Nephron progenitor cell (in vitro differentiated cells): Measurements from ENCODE around the gene PLCH2.

Experiments
- DNase-seq: peaks from one replicate; pipeline ENCODE4 v3.0.0; 2021
- H3K27ac Mint-ChIP-seq: 2 replicates; pipeline ENCODE4 v1.8.0; 2021; ENCODE audit warnings: mild to moderate bottlenecking, moderate library complexity, mixed read lengths
- H3K27me3 Mint-ChIP-seq: 2 replicates; pipeline ENCODE4 v1.8.0; 2021; ENCODE audit warnings: mild to moderate bottlenecking, low read depth, mixed read lengths; ENCODE audit not compliant: poor library complexity
- H3K36me3 Mint-ChIP-seq: 2 replicates; pipeline ENCODE4 v1.8.0; 2021; ENCODE audit warnings: low read depth, mixed read lengths
- H3K4me1 Mint-ChIP-seq: 2 replicates; pipeline ENCODE4 v1.8.0; 2021; ENCODE audit warnings: mixed read lengths
- H3K4me3 Mint-ChIP-seq: 2 replicates; pipeline ENCODE4 v1.8.0; 2021; ENCODE audit warnings: mild to moderate bottlenecking, moderate library complexity, mixed read lengths
- H3K9me3 Mint-ChIP-seq: 2 replicates; pipeline ENCODE4 v1.8.0; 2021; ENCODE audit warnings: mild to moderate bottlenecking, moderate library complexity, mixed read lengths
- TF ChIP-seq, protein P1 (sequence below): fragments of 200-600 bp; sonication (generic); IDR thresholded peaks from 2 replicates; pipeline ENCODE4 v1.5.0; 2021; ENCODE audit warnings: antibody characterized with exemption

Gene PLCH2

DNA sequence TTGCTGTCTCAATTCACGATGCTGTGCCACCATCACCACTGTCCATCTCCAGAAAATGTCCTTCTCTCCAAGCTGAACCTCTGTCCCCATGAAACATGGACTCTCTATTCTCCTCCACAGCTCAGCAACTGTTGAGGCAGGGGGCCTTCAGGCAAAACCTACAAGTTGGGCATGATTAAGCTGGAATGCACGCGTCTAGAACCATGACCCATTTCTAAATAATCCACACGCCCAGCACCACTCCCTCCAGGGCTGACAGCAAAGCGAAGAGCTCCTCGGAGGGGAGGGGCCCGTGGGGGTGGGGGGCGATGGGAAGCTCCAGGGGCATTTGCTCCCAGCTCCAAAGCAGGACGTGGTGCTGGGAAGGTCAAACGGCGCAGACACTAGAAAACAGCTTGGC lies 57.3 kb downstream of the PLCH2 start:
- Mint-ChIP-seq H3K4me1 (peaks cover 31% of the 10 kb centered on the region), H3K27ac (no peak overlapping the region), H3K36me3 (no peaks in the 10 kb centered on the region), H3K27me3 (peaks cover 83% of the 10 kb centered on the region), H3K4me3 (no peak overlapping the region), H3K9me3 (peaks cover 1% of the 10 kb centered on the region)
- TF ChIP-seq, protein P1, sequence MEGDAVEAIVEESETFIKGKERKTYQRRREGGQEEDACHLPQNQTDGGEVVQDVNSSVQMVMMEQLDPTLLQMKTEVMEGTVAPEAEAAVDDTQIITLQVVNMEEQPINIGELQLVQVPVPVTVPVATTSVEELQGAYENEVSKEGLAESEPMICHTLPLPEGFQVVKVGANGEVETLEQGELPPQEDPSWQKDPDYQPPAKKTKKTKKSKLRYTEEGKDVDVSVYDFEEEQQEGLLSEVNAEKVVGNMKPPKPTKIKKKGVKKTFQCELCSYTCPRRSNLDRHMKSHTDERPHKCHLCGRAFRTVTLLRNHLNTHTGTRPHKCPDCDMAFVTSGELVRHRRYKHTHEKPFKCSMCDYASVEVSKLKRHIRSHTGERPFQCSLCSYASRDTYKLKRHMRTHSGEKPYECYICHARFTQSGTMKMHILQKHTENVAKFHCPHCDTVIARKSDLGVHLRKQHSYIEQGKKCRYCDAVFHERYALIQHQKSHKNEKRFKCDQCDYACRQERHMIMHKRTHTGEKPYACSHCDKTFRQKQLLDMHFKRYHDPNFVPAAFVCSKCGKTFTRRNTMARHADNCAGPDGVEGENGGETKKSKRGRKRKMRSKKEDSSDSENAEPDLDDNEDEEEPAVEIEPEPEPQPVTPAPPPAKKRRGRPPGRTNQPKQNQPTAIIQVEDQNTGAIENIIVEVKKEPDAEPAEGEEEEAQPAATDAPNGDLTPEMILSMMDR, result no peak
- DNase-seq, result no peak

DNA sequence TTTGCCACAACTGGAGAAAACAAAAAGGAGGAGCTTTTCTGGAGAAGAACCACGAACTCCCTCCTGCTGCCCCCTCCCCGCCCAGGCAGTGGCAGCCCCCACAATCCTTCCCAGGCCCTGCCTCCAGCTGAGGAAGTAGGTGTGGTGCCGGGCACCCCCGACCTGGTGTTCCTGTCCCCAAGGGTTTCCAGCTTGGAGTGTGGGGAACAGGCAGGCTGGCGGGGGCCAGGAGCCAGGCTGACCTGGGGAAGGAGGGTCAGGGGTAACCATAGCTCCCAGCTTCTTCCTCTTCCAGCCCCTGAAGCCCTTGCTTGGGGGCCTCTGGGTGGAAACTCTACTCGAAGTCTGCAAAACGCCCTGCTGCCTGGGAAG lies 58.2 kb downstream of the PLCH2 start:
- Mint-ChIP-seq H3K4me3 (no peak overlapping the region), H3K36me3 (no peaks in the 10 kb centered on the region), H3K9me3 (peaks cover 4% of the 10 kb centered on the region), H3K27me3 (peaks cover 83% of the 10 kb centered on the region), H3K4me1 (peaks cover 31% of the 10 kb centered on the region), H3K27ac (no peak overlapping the region)
- no peak for DNase-seq
- TF ChIP-seq, protein P1, result no peak

DNA sequence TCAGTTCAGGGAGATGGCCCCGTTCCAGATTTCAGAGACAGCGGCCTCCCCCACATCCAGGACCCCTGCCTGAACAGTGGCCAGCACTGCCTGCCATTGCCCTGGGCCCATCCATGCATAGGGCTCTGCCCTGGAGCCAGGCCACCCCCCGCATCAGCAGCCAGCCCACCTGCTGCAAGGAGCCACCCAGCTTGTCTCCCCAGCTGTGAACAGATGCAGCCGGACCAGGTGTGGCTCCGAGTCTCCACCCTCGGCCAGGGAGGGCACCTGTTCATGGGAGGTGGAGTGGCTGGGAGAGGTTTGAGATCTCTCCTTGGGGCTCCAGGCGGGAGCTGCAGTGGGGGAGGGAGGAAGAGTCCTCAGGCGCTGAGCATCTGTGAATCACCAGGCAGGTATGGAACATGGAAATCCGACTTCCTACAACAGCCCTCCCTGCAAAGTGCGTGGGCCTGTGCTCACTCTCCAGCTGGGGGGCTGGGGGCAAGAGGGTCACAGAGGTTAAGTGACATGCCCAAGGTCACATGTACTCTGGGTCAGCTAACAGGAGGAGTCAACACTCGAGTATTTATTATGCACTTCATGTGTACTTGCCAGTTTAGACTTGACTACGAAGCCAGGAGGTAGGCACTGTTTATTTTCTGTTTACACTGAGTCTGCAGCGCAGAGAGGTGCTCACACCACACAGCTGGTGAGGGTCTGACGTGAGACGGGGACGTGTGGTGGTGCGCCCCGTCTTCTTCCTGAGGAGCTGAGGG lies 58.8 kb downstream of the PLCH2 start:
- Mint-ChIP-seq H3K4me3 (peak overlapping the region; percentile 44), H3K4me1 (peaks cover 31% of the 10 kb centered on the region), H3K9me3 (peaks cover 4% of the 10 kb centered on the region), H3K27me3 (peaks cover 78% of the 10 kb centered on the region), H3K36me3 (no peaks in the 10 kb centered on the region), H3K27ac (no peak overlapping the region)
- TF ChIP-seq, protein P1, result no peak
- DNase-seq, result peak; percentile 23

DNA sequence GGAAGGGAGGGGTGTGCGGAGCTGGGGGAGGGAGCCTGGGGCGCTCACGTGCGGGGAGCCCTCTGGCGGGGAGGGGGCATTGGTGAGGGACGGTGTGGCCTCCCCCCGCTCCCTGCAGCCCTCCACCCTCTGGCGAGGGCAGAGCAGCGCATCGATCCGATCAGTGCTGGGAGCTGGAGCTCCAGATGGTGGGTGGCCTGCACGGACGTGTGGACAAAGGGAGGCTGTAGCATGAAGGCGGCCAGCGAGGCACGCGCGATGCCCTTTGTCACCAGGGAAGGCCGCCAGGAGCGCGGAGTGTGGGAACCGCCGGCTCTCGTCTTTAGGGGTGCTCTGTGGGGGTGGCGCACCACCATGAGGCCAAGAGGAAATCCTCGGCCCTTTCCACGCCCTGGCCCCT lies 59.4 kb downstream of the PLCH2 start:
- H3K36me3 Mint-ChIP-seq, result no peaks in the 10 kb centered on the region
- H3K4me3 Mint-ChIP-seq, result no peak overlapping the region
- no peak for DNase-seq
- H3K27me3 Mint-ChIP-seq, result peaks cover 72% of the 10 kb centered on the region
- H3K9me3 Mint-ChIP-seq, result peaks cover 4% of the 10 kb centered on the region
- peaks cover 31% of the 10 kb centered on the region for H3K4me1 Mint-ChIP-seq
- H3K27ac Mint-ChIP-seq, result no peak overlapping the region
- TF ChIP-seq, protein P1, result no peak

DNA sequence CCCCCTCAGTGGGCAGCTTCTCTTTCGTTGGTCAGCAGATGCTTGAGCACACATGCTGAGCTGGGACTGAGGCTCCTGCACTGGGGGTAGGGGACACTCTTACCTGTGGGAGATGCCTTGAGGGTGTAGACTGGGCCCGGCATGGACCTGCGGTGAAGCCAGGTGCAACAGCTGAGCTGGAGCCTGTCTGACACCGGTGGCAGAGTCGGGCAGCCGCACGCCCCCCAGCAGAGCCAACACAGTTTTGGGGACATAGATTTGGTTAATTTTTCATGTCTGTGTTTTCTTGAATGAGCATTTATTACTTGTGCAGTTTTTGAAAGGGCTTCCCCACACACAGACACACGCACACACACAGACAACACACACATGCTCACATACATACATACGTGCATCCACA lies 59.9 kb downstream of the PLCH2 start:
- Mint-ChIP-seq H3K4me3 (no peak overlapping the region), H3K27me3 (peaks cover 67% of the 10 kb centered on the region), H3K9me3 (peaks cover 4% of the 10 kb centered on the region), H3K27ac (no peak overlapping the region), H3K36me3 (no peaks in the 10 kb centered on the region), H3K4me1 (peaks cover 31% of the 10 kb centered on the region)
- DNase-seq, result no peak
- TF ChIP-seq, protein P1, result no peak

DNA sequence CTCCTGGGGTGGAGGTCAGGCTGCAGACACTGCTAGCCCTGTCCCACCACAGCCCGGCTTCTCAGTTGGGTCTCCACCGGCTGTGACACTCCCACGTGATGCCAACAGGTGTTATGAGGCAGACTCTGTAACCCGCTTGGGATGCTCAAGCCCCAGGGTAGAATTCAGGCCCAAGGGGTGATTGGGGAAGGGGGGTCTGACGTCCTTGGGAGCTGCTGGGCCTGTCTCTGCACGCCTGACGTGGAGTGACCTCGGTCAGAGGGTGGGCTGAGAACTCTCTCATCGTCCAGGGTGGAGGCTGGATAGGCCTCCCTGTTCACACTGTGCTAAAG lies 61.7 kb downstream of the PLCH2 start:
- no peaks in the 10 kb centered on the region for H3K36me3 Mint-ChIP-seq
- H3K27me3 Mint-ChIP-seq, result peaks cover 52% of the 10 kb centered on the region
- H3K4me3 Mint-ChIP-seq, result no peak overlapping the region
- H3K4me1 Mint-ChIP-seq, result peaks cover 31% of the 10 kb centered on the region
- H3K9me3 Mint-ChIP-seq, result peaks cover 4% of the 10 kb centered on the region
- TF ChIP-seq, protein P1, result no peak
- H3K27ac Mint-ChIP-seq, result no peak overlapping the region
- DNase-seq, result no peak
